Cardiac muscle cell (in vitro differentiated cells and primary cell): ENCODE measurements around the gene FAM184B. TPM values are rescaled to one million over a fixed set of nuclear protein-coding genes. Genes with fewer than 3 reads are reported as not detected.

Source experiments
- DNase-seq, 2 donors: peaks; one replicate each; pipeline versions ENCODE4 v3.0.0 to v3.0.0-alpha.2; 2010 to 2017; ENCODE audit warnings: low read depth in 1 of 2, low spot score in 1 of 2
- H3K27ac ChIP-seq: fragments of 200-600 bp; sonication (generic); 2 replicates; pipeline ENCODE4 v1.5.1; 2016
- H3K27me3 ChIP-seq: fragments of 200-600 bp; sonication (generic); 2 replicates; pipeline ENCODE4 v1.6.0; 2016; ENCODE audit warnings: control low read depth
- H3K36me3 ChIP-seq: fragments of 200-600 bp; sonication (generic); 2 replicates; pipeline ENCODE4 v1.5.1; 2016; ENCODE audit warnings: control low read depth
- H3K4me1 ChIP-seq: fragments of 200-600 bp; sonication (generic); 2 replicates; pipeline ENCODE4 v1.8.1; 2017; ENCODE audit warnings: low read depth, mild to moderate bottlenecking, mixed run types
- H3K4me3 ChIP-seq: fragments of 200-600 bp; sonication (generic); 2 replicates; pipeline ENCODE4 v1.5.1; 2016; ENCODE audit warnings: mild to moderate bottlenecking
- H3K9me3 ChIP-seq: fragments of 200-600 bp; sonication (generic); 2 replicates; pipeline ENCODE4 v1.5.1; 2017; ENCODE audit warnings: low read depth, mild to moderate bottlenecking, control low read depth
- CTCF ChIP-seq: IDR thresholded peaks from 2 replicates; pipeline ENCODE4 v1.5.1; 2012; ENCODE audit warnings: low read depth, mild to moderate bottlenecking, low read length
- polyA plus RNA-seq: library from polyadenylated mRNA; unstranded; fragments of >200 nt; fragmentation: Nextera tagmentation; extraction: Ambion mirVana; gene quantifications from 2 replicates; pipeline ENCODE4 v1.2.1, GENCODE V29; 2016
- total RNA-seq: library from RNA; depleted of rRNA; stranded (reverse); fragments of >200 nt; gene quantifications from 2 replicates; pipeline ENCODE4 v1.2.3, GENCODE V29; 2016

Gene FAM184B
- total and polyA plus RNA-seq, 2 experiments from 2014 or later = not detected

- Histone ChIP-seq H3K27me3 (no peaks in the 10 kb centered on the region), H3K27ac (no peak overlapping the region), H3K4me3 (no peak overlapping the region), H3K36me3 (no peaks in the 10 kb centered on the region), H3K9me3 (no peaks in the 10 kb centered on the region), H3K4me1 (no peaks in the 10 kb centered on the region)
- TF ChIP-seq CTCF = no peak
- no peak for DNase-seq
Measured at GRCh38 chr4:17647927-17648326, 133.5 kb downstream of the FAM184B start.

GRCh38 chr4:17647176-17647806 lies 134.1 kb downstream of the FAM184B start:
- no peaks in the 10 kb centered on the region for H3K4me1 ChIP-seq

GRCh38 chr4:17646693-17647092 lies 134.7 kb downstream of the FAM184B start:
- no peak for DNase-seq
- Histone ChIP-seq H3K4me1 (no peaks in the 10 kb centered on the region), H3K4me3 (no peak overlapping the region), H3K9me3 (no peaks in the 10 kb centered on the region), H3K27me3 (no peaks in the 10 kb centered on the region), H3K27ac (no peak overlapping the region), H3K36me3 (no peaks in the 10 kb centered on the region)
- TF ChIP-seq CTCF = no peak

More at GRCh38 chr4:17647176-17647806, 134.1 kb downstream of the FAM184B start:
- H3K27me3 ChIP-seq = no peaks in the 10 kb centered on the region
- no peak overlapping the region for H3K27ac ChIP-seq
- H3K36me3 ChIP-seq = no peaks in the 10 kb centered on the region
- TF ChIP-seq CTCF = no peak
- no peak overlapping the region for H3K4me3 ChIP-seq
- H3K9me3 ChIP-seq = no peaks in the 10 kb centered on the region
- DNase-seq = no peak

- Histone ChIP-seq H3K4me3 (no peak overlapping the region), H3K36me3 (no peaks in the 10 kb centered on the region)
Measured at GRCh38 chr4:17642398-17642783, 139.0 kb downstream of the FAM184B start.

GRCh38 chr4:17639136-17639535 lies 142.3 kb downstream of the FAM184B start:
- Histone ChIP-seq H3K9me3 (no peaks in the 10 kb centered on the region), H3K36me3 (peaks cover 5% of the 10 kb centered on the region), H3K4me1 (no peaks in the 10 kb centered on the region), H3K4me3 (no peak overlapping the region), H3K27me3 (no peaks in the 10 kb centered on the region), H3K27ac (no peak overlapping the region)
- TF ChIP-seq CTCF = no peak
- no peak for DNase-seq

More at GRCh38 chr4:17642398-17642783, 139.0 kb downstream of the FAM184B start:
- Histone ChIP-seq H3K27me3 (no peaks in the 10 kb centered on the region), H3K4me1 (no peaks in the 10 kb centered on the region), H3K27ac (no peak overlapping the region), H3K9me3 (no peaks in the 10 kb centered on the region)
- DNase-seq = no peak
- TF ChIP-seq CTCF = no peak
